Stimulated activated naive CD4-positive, alpha-beta T cell (primary cell): ENCODE measurements around the gene ARHGAP36.

Source experiments
- DNase-seq, 6 experiments: peaks; one replicate each; lab custom pipeline; 2025; lab: John Stamatoyannopoulos, UW

Gene ARHGAP36

DNA sequence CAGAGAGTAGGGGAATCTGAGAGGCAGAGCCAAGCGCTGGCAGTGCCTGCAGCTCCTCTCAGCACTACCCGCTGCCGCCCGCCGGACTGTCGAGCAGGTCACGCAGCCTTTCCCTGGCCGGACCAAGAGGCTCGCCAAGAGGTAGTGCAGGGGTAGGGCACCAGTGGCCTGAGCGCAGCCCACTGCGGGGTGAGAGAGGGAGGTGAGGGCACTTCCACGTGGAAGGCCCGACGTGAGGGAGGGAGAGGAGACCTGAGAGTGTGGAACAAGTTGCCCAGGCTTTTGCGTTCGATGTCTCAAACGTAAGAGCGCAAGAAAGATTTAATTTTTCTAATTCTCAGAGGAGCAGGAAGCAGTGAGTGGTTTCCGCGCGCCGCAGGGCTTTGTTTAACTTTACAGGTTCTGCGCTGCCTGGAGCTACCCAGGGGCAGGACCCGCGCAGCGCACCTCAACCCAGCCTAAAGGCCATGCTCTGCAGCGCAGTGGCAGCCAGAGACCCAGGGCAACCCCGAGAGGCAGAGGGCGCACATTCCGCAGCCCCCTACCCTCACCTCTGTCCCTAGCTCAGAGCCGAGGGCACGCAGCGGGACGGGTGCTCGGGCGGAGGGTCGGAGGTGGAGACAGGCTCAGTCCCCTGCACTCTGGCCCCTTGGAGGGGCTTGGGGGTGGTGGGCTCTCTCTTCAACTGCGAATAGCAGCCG, 14.9 kb downstream of the ARHGAP36 start:
- no peak for DNase-seq

- no peak for DNase-seq
Observed at GRCh38 chrX:131073607-131074006, 15.5 kb downstream of the ARHGAP36 start.

DNA sequence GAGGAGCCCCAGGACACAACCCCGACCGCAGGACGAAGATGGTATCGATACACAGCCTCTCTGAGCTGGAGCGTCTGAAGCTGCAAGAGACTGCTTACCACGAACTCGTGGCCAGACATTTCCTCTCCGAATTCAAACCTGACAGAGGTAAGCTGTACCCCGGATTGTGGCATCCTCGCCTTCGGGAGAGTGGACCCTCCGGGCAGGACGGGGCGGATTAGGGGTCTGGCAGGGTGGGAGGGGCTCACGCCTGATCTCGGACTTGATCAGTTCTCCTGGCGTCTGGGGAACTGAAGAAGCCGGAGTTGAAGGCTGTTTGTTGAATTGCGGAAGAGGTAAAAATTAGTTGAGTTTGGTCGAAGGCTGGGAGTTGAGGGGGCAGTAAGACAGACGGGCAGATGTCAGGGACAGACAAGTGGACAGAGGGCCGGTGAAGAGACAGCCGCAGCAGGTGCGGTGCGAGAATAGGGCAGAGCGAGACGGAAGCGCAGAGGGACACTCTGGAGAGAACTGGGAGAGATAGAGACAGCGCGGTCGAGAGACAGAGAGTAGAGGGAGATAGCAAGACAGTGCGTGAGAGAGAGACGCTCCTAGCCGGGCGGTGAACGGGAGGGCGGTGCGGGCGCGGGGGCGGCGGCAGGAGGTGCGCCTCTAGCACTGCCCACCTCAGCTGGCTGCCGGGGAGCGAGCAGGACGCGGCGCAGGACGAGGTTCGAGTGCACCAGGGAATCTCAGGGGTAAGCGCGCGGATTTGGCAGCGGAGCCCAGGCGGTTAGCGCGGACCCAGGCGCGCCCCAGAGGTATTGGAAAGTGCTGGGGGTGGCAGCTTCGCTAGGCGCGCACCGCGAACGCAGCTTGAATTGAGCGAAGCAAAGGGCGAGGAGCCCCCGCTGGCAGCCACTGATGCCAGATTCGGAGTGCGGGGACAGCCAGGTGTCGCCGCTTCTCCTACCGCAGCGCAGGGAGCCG, 23.9 kb downstream of the ARHGAP36 start:
- no peak for DNase-seq

- DNase-seq, result no peak
Observed at GRCh38 chrX:131083510-131084142, 25.5 kb downstream of the ARHGAP36 start.

DNA sequence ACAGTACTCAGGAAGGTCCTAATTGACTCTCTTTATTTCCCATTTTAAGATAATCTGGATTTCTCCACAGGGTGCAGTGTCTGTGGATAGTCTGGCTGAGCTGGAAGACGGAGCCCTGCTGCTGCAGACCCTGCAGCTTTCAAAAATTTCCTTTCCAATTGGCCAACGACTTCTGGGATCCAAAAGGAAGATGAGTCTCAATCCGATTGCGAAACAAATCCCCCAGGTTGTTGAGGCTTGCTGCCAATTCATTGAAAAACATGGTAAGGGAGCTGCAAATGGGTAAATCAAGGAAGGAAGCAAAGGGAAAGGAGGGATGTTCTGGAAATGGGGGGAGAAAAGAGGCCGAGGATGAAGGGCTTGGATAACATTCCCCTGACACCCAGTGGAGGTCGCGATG, 26.0 kb downstream of the ARHGAP36 start:
- DNase-seq, result no peak

GRCh38 chrX:131136776-131137175, 78.6 kb downstream of the ARHGAP36 start:
- DNase-seq, result no peak

GRCh38 chrX:131139072-131139471, 80.9 kb downstream of the ARHGAP36 start:
- no peak for DNase-seq
